SK-N-SH (cell line): ENCODE data around the gene KIF3C. TPM values are rescaled to one million over a fixed set of nuclear protein-coding genes. Genes with fewer than 3 reads are reported as not detected.

ENCODE experiments used
- CTCF ChIA-PET: fragments of 300-600, 350-600 bp; formaldehyde crosslinking; extraction: SDS; loops from one replicate; lab custom pipeline; 2021; lab: Yijun Ruan, JAX
- POLR2A ChIA-PET: fragments of 350-600 bp; sonication (Branson Sonifier 250); formaldehyde crosslinking; extraction: SDS; loops from one replicate; lab custom pipeline; 2020; ENCODE audit warnings: antibody characterized with exemption, inconsistent platforms; lab: Yijun Ruan, JAX
- DNase-seq: peaks from one replicate; pipeline ENCODE4 v3.0.0; 2012
- H2AFZ ChIP-seq: fragments of 200-600 bp; sonication (generic); 2 replicates; pipeline ENCODE4 v1.8.1; 2016; ENCODE audit warnings: antibody characterized with exemption, mild to moderate bottlenecking, low read depth
- H3F3A ChIP-seq: fragments of 200-600 bp; sonication (generic); replicated peaks from 2 replicates; pipeline ENCODE3; 2016; ENCODE audit warnings: antibody characterized with exemption, mild to moderate bottlenecking; ENCODE audit not compliant: insufficient read depth
- H3K27ac ChIP-seq, 2 experiments: fragments of 200-500 bp in 1 of 2; fragments of 200-600 bp in 1 of 2; sonication (Bioruptor generic) in 1 of 2; sonication (generic), shearing (Covaris generic) in 1 of 2; 2 replicates each; pipeline versions ENCODE4 v1.5.1 to v1.6.1; 2014 to 2016; ENCODE audit warnings: low read depth in 2 of 2, inconsistent platforms in 1 of 2, low read length in 1 of 2, mild to moderate bottlenecking in 1 of 2, mixed read lengths in 1 of 2
- H3K27me3 ChIP-seq: fragments of 200-600 bp; sonication (generic), shearing (Covaris generic); 2 replicates; pipeline ENCODE4 v1.6.1; 2016; ENCODE audit warnings: mixed run types; ENCODE audit not compliant: insufficient read depth
- H3K36me3 ChIP-seq, 2 experiments: fragments of 200-500 bp in 1 of 2; fragments of 200-600 bp in 1 of 2; sonication (Bioruptor generic) in 1 of 2; sonication (generic) in 1 of 2; replicated peaks in 1 of 2; 2 replicates each; pipeline versions ENCODE3 to v1.5.1; 2014 to 2016; ENCODE audit warnings: low read length in 1 of 2, mild to moderate bottlenecking in 1 of 2; ENCODE audit not compliant: insufficient read depth in 2 of 2, control insufficient read depth in 1 of 2
- H3K4me1 ChIP-seq, 2 experiments: fragments of 200-500 bp in 1 of 2; fragments of 200-600 bp in 1 of 2; sonication (Bioruptor generic) in 1 of 2; sonication (generic), shearing (Covaris generic) in 1 of 2; 2 replicates each; pipeline versions ENCODE4 v1.5.1 to v1.6.1; 2014 to 2016; ENCODE audit warnings: low read depth in 1 of 2, low read length in 1 of 2, mixed run types in 1 of 2; ENCODE audit not compliant: insufficient read depth in 2 of 2, control insufficient read depth in 1 of 2
- H3K4me2 ChIP-seq: fragments of 200-600 bp; sonication (generic), shearing (Covaris generic); 2 replicates; pipeline ENCODE4 v1.6.1; 2017; ENCODE audit warnings: mixed run types
- H3K4me3 ChIP-seq, 2 experiments: fragments of 200-500 bp in 1 of 2; fragments of 200-600 bp in 1 of 2; sonication (Bioruptor generic) in 1 of 2; sonication (generic), shearing (Covaris generic) in 1 of 2; 2 replicates each; pipeline versions ENCODE4 v1.5.1 to v1.8.1; 2014 to 2016; ENCODE audit warnings: low read depth in 2 of 2, inconsistent platforms in 1 of 2, low read length in 1 of 2, mild to moderate bottlenecking in 1 of 2, mixed read lengths in 1 of 2, moderate library complexity in 1 of 2
- H3K79me2 ChIP-seq: fragments of 200-600 bp; sonication (generic); 2 replicates; pipeline ENCODE4 v1.8.1; 2017; ENCODE audit warnings: mild to moderate bottlenecking; ENCODE audit not compliant: insufficient read depth
- H3K9ac ChIP-seq: fragments of 200-600 bp; sonication (generic); 2 replicates; pipeline ENCODE4 v1.6.1; 2017; ENCODE audit warnings: mixed run types
- H3K9me2 ChIP-seq: fragments of 200-600 bp; sonication (generic); 2 replicates; pipeline ENCODE4 v1.6.1; 2017; ENCODE audit warnings: mixed run types
- H3K9me3 ChIP-seq: fragments of 200-600 bp; sonication (generic); 2 replicates; pipeline ENCODE4 v1.6.1; 2017; ENCODE audit warnings: mixed run types, mild to moderate bottlenecking, moderate library complexity
- H4K20me1 ChIP-seq: fragments of 200-600 bp; sonication (generic); 2 replicates; pipeline ENCODE4 v1.6.1; 2017; ENCODE audit warnings: mild to moderate bottlenecking, mixed run types; ENCODE audit not compliant: insufficient read depth
- CHD2 ChIP-seq: fragments of 150-350 bp; IDR thresholded peaks from 2 replicates; pipeline ENCODE4 v1.6.1; 2018; ENCODE audit warnings: low read length; ENCODE audit not compliant: partially characterized antibody
- ELF1 ChIP-seq: IDR thresholded peaks from 2 replicates; pipeline ENCODE4 v1.4.0; 2012
- EZH2phosphoT487 ChIP-seq: fragments of 200-600 bp; sonication (generic); IDR thresholded peaks from 2 replicates; pipeline ENCODE4 v1.6.1; 2017; ENCODE audit warnings: low read depth, mixed run types, mild to moderate bottlenecking, antibody characterized with exemption, moderate library complexity, borderline replicate concordance
- FOSL2 ChIP-seq: IDR thresholded peaks from 2 replicates; pipeline ENCODE4 v1.4.0; 2012; ENCODE audit warnings: low read depth, mild to moderate bottlenecking, moderate library complexity, borderline replicate concordance
- FOXJ3 ChIP-seq: sonication (generic); formaldehyde crosslinking; IDR thresholded peaks from 2 replicates; pipeline ENCODE4 v1.5.1; 2020; ENCODE audit warnings: mild to moderate bottlenecking, missing genetic modification reagents
- FOXM1 ChIP-seq: IDR thresholded peaks from 2 replicates; pipeline ENCODE4 v1.4.0; 2012; ENCODE audit warnings: low read depth, mild to moderate bottlenecking
- GABPA ChIP-seq: IDR thresholded peaks from 2 replicates; pipeline ENCODE4 v1.4.0; 2012; ENCODE audit warnings: low read depth, mild to moderate bottlenecking
- IRF3 ChIP-seq: fragments of 150-350 bp; IDR thresholded peaks from 2 replicates; pipeline ENCODE4 v1.6.1; 2016; ENCODE audit warnings: mild to moderate bottlenecking, low read depth, low read length
- MEF2A ChIP-seq: IDR thresholded peaks from 2 replicates; pipeline ENCODE4 v1.4.0; 2012; ENCODE audit warnings: low read depth, borderline replicate concordance
- MXI1 ChIP-seq: IDR thresholded peaks from 2 replicates; pipeline ENCODE4 v1.6.1; 2012; ENCODE audit warnings: mild to moderate bottlenecking, low read depth, low read length, improper control_type of control experiment
- NFIC ChIP-seq: IDR thresholded peaks from 2 replicates; pipeline ENCODE4 v1.4.0; 2012; ENCODE audit warnings: borderline replicate concordance
- NRF1 ChIP-seq: IDR thresholded peaks from 2 replicates; pipeline ENCODE4 v1.6.1; 2012; ENCODE audit warnings: low read depth, mild to moderate bottlenecking, low read length
- POLR2AphosphoS5 ChIP-seq: IDR thresholded peaks from 2 replicates; pipeline ENCODE4 v1.6.1; 2012; ENCODE audit warnings: low read depth, low read length
- RAD21 ChIP-seq: IDR thresholded peaks from 2 replicates; pipeline ENCODE4 v1.6.1; 2012; ENCODE audit warnings: mild to moderate bottlenecking, low read length
- RCOR1 ChIP-seq: fragments of 150-350 bp; IDR thresholded peaks from 2 replicates; pipeline ENCODE4 v1.6.1; 2017; ENCODE audit warnings: antibody characterized with exemption, low read length
- RFX5 ChIP-seq: IDR thresholded peaks from 2 replicates; pipeline ENCODE4 v1.6.1; 2012; ENCODE audit warnings: mild to moderate bottlenecking, improper control_type of control experiment, low read length
- RXRA ChIP-seq: IDR thresholded peaks from 2 replicates; pipeline ENCODE4 v1.4.0; 2012; ENCODE audit warnings: low read depth, mild to moderate bottlenecking, borderline replicate concordance
- SIN3A ChIP-seq: IDR thresholded peaks from 2 replicates; pipeline ENCODE4 v1.6.1; 2012; ENCODE audit warnings: low read depth, mild to moderate bottlenecking, low read length, moderate library complexity, borderline replicate concordance
- SMC3 ChIP-seq: IDR thresholded peaks from 2 replicates; pipeline ENCODE4 v1.6.1; 2012; ENCODE audit warnings: low read depth, low read length, improper control_type of control experiment
- TAF1 ChIP-seq: IDR thresholded peaks from 2 replicates; pipeline ENCODE4 v1.6.1; 2012; ENCODE audit warnings: low read depth, mild to moderate bottlenecking, low read length, moderate library complexity, borderline replicate concordance
- TCF12 ChIP-seq: IDR thresholded peaks from 2 replicates; pipeline ENCODE4 v1.4.0; 2012
- TEAD4 ChIP-seq: IDR thresholded peaks from 2 replicates; pipeline ENCODE4 v1.4.0; 2012; ENCODE audit warnings: mild to moderate bottlenecking, borderline replicate concordance; ENCODE audit not compliant: insufficient read depth
- USF1 ChIP-seq: IDR thresholded peaks from 2 replicates; pipeline ENCODE4 v1.4.0; 2012; ENCODE audit warnings: low read depth, borderline replicate concordance
- USF2 ChIP-seq: fragments of 150-350 bp; IDR thresholded peaks from 2 replicates; pipeline ENCODE4 v1.6.1; 2017; ENCODE audit warnings: antibody characterized with exemption, low read length, low read depth, borderline replicate concordance
- WGBS: methylation state at CpG from one replicate; pipeline ENCODE4 v1.1.6; 2017; ENCODE audit warnings: low lambda C conversion rate; 5-methylcytosine and 5-hydroxymethylcytosine counted together
- polyA plus RNA-seq, 3 experiments: library from polyadenylated mRNA; depleted of rRNA; stranded (reverse); fragments of >200 nt; gene quantifications; 2 replicates each; pipeline ENCODE4 v1.2.3, GENCODE V29; 2012
- TF ChIP-seq, protein P1 (sequence below): IDR thresholded peaks from 2 replicates; pipeline ENCODE4 v1.4.0; 2012; ENCODE audit warnings: low read depth
- TF ChIP-seq, protein P2 (sequence below): IDR thresholded peaks from 2 replicates; pipeline ENCODE4 v1.4.0; 2012; ENCODE audit warnings: low read depth, borderline replicate concordance
- TF ChIP-seq, protein P3 (sequence below): IDR thresholded peaks from 2 replicates; pipeline ENCODE4; 2012

The KIF3C gene
- polyA plus RNA-seq (2012; rRNA removed): 18.6 and 29.5 TPM in 2 replicates
- polyA plus RNA-seq (2012; cell fraction: cytosol; rRNA removed): 21.2 and 22.1 TPM in 2 replicates
- polyA plus RNA-seq (2012; cell fraction: nucleus; rRNA removed): 14.0 and 19.1 TPM in 2 replicates

DNA sequence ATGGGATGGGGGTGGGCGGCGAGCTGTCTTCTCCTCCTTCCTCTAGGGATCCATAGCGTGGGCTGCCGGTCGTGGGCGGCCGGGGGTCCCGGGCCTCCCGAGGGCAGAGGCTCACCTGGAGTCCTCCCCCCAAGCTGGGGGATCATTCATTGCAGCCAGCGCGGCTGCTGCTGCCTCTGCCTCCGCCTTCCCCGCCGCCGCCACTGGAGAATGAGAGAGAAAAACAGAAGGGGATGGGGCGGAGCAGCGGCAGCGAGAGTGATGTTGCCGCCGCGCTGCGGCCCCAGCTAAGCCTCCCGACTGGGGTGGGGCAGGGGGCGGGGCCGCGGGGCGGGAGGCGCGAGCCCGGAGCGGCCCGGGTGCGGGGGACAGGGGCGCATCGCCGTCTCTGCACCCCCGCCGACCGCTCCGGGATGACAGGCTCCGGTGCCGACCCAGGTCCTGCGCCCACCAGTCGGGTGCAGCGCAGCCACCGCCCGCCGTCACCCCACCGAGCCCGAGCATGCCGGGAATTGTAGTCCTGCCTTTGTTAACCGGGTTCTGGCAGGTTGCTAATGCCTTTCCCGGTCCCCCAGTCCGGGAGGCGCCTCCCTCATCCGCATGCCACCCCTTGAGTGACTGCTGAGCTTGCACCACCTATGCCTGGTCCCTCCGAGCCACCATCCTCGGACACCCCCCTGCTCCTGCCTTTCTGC lies at the start of gene KIF3C:
Gene KIF3C (minus strand): TSS at position 225 of the 695 bp plus-strand sequence. CDS start 580 bp downstream, outside the sequence.
- ChIA-PET CTCF (interaction anchor here (0.8 to 6.7 kb wide), 8 partner anchors 9 to 169 kb away, joined by 3 to 51 read pairs (median 4); partner anchors contain the start of gene RAB10), POLR2A (interaction anchor here (0.6 to 1.9 kb wide), 3 partner anchors 23 to 319 kb away, joined by 3 to 11 read pairs (median 5); partner anchors contain the start of gene RAB10)
- peak within 1 kb of the TSS; percentile 99 for H3K4me2 ChIP-seq
- H3K4me1 ChIP-seq: peaks cover 38 to 47% of the 10 kb centered on the region in 2 experiments
- peak within 1 kb of the TSS; percentile 40 to 87 for H3K27ac ChIP-seq
- peak within 1 kb of the TSS; percentile 93 for H2AFZ ChIP-seq
- peaks cover 13% of the 10 kb centered on the region for H3F3A ChIP-seq
- no peaks in the 10 kb centered on the region for H3K9me3 ChIP-seq
- peak within 1 kb of the TSS; percentile 84 to 90 for H3K4me3 ChIP-seq
- WGBS: 1% methylated on average over 25 of the region's 58 CpGs
- peaks cover 45% of the 10 kb centered on the region for H3K79me2 ChIP-seq
- DNase-seq: peak; percentile 95
- H3K9ac ChIP-seq: peak within 1 kb of the TSS; percentile 87
- H3K27me3 ChIP-seq: no peaks in the 10 kb centered on the region
- peaks cover 6% of the 10 kb centered on the region; the same call in 1 of the 2 replicates for H4K20me1 ChIP-seq
- H3K9me2 ChIP-seq: no peaks in the 10 kb centered on the region
- H3K36me3 ChIP-seq: peaks cover 4 to 7% of the 10 kb centered on the region in 2 experiments
- TF ChIP-seq RFX5: no peak
- TF ChIP-seq, protein P1, sequence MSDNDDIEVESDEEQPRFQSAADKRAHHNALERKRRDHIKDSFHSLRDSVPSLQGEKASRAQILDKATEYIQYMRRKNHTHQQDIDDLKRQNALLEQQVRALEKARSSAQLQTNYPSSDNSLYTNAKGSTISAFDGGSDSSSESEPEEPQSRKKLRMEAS: no peak
- peak; percentile 75 for TF ChIP-seq POLR2AphosphoS5
- peak; percentile 50 for TF ChIP-seq CHD2
- TF ChIP-seq, protein P2, sequence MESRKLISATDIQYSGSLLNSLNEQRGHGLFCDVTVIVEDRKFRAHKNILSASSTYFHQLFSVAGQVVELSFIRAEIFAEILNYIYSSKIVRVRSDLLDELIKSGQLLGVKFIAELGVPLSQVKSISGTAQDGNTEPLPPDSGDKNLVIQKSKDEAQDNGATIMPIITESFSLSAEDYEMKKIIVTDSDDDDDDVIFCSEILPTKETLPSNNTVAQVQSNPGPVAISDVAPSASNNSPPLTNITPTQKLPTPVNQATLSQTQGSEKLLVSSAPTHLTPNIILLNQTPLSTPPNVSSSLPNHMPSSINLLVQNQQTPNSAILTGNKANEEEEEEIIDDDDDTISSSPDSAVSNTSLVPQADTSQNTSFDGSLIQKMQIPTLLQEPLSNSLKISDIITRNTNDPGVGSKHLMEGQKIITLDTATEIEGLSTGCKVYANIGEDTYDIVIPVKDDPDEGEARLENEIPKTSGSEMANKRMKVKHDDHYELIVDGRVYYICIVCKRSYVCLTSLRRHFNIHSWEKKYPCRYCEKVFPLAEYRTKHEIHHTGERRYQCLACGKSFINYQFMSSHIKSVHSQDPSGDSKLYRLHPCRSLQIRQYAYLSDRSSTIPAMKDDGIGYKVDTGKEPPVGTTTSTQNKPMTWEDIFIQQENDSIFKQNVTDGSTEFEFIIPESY: no peak
- no peak for TF ChIP-seq ELF1
- no peak for TF ChIP-seq FOSL2
- peak; percentile 77 for TF ChIP-seq TAF1
- peak; percentile 39; the same call in 1 of the 2 replicates for TF ChIP-seq FOXJ3 (CRISPR knock-in tag)
- TF ChIP-seq, protein P3, sequence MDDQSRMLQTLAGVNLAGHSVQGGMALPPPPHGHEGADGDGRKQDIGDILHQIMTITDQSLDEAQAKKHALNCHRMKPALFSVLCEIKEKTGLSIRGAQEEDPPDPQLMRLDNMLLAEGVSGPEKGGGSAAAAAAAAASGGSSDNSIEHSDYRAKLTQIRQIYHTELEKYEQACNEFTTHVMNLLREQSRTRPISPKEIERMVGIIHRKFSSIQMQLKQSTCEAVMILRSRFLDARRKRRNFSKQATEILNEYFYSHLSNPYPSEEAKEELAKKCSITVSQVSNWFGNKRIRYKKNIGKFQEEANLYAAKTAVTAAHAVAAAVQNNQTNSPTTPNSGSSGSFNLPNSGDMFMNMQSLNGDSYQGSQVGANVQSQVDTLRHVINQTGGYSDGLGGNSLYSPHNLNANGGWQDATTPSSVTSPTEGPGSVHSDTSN: peak; percentile 24; the same call in 1 of the 2 replicates
- no peak for TF ChIP-seq USF1
- no peak for TF ChIP-seq TCF12
- peak; percentile 39; the same call in 1 of the 2 replicates for TF ChIP-seq MXI1
- no peak for TF ChIP-seq USF2
- TF ChIP-seq NFIC: no peak
- TF ChIP-seq FOXM1: no peak
- no peak for TF ChIP-seq MEF2A
- TF ChIP-seq EZH2phosphoT487: no peak
- no peak for TF ChIP-seq SMC3
- TF ChIP-seq IRF3: no peak
- no peak; the same call in 1 of the 2 replicates for TF ChIP-seq SIN3A
- TF ChIP-seq GABPA: no peak
- no peak for TF ChIP-seq TEAD4
- TF ChIP-seq NRF1: no peak
- no peak for TF ChIP-seq RXRA
- peak; percentile 15; the same call in 1 of the 2 replicates for TF ChIP-seq RCOR1
- no peak for TF ChIP-seq RAD21
